ENCODE results near the gene FCER1G.

The FCER1G gene

GRCh38 chr1:161216945-161217712 lies 2.0 kb downstream of the FCER1G start:
- TF ChIP-seq FOXP2 (optimal IDR thresholded peaks at IDR 0.05; ENCODE audit: borderline replicate concordance, extremely low read depth, extremely low read length, insufficient read depth) (no peak), REST (IDR thresholded peaks at IDR 0.05; ENCODE audit: insufficient read depth in 1 of 2, low read depth in 2 of 2, low read length in 2 of 2) (no peak), TAF1 (IDR thresholded peaks at IDR 0.05; ENCODE audit: borderline replicate concordance, insufficient read depth, low read length) (no peak), SIN3A (IDR thresholded peaks at IDR 0.05; ENCODE audit: borderline replicate concordance, insufficient read depth, low read length) (no peak), POLR2AphosphoS5 (IDR thresholded peaks at IDR 0.05; ENCODE audit: low read depth, low read length) (no peak)

GRCh38 chr1:161217831-161218230 lies 2.7 kb downstream of the FCER1G start:
- TF ChIP-seq SIN3A (IDR thresholded peaks at IDR 0.05; ENCODE audit: borderline replicate concordance, insufficient read depth, low read length) = no peak
- no peak for TF ChIP-seq TAF1 (IDR thresholded peaks at IDR 0.05; ENCODE audit: borderline replicate concordance, insufficient read depth, low read length)
- TF ChIP-seq POLR2AphosphoS5 (IDR thresholded peaks at IDR 0.05; ENCODE audit: low read depth, low read length) = no peak
- no peak for TF ChIP-seq FOXP2 (optimal IDR thresholded peaks at IDR 0.05; ENCODE audit: borderline replicate concordance, extremely low read depth, extremely low read length, insufficient read depth)
- TF ChIP-seq REST (IDR thresholded peaks at IDR 0.05; ENCODE audit: insufficient read depth in 1 of 2, low read depth in 2 of 2, low read length in 2 of 2) = no peak

GRCh38 chr1:161218301-161219077 lies 3.4 kb downstream of the FCER1G start:
- TF ChIP-seq FOXP2 (optimal IDR thresholded peaks at IDR 0.05; ENCODE audit: borderline replicate concordance, extremely low read depth, extremely low read length, insufficient read depth) (no peak), REST (IDR thresholded peaks at IDR 0.05; ENCODE audit: insufficient read depth in 1 of 2, low read depth in 2 of 2, low read length in 2 of 2) (no peak), TAF1 (IDR thresholded peaks at IDR 0.05; ENCODE audit: borderline replicate concordance, insufficient read depth, low read length) (no peak), POLR2AphosphoS5 (IDR thresholded peaks at IDR 0.05; ENCODE audit: low read depth, low read length) (no peak), SIN3A (IDR thresholded peaks at IDR 0.05; ENCODE audit: borderline replicate concordance, insufficient read depth, low read length) (no peak)

- TF ChIP-seq SIN3A (IDR thresholded peaks at IDR 0.05; ENCODE audit: borderline replicate concordance, insufficient read depth, low read length) (no peak), POLR2AphosphoS5 (IDR thresholded peaks at IDR 0.05; ENCODE audit: low read depth, low read length) (no peak), TAF1 (IDR thresholded peaks at IDR 0.05; ENCODE audit: borderline replicate concordance, insufficient read depth, low read length) (no peak), FOXP2 (optimal IDR thresholded peaks at IDR 0.05; ENCODE audit: borderline replicate concordance, extremely low read depth, extremely low read length, insufficient read depth) (no peak)
These were observed 4.2 kb downstream of the FCER1G start for GRCh38 chr1:161219078-161219892.

GRCh38 chr1:161220002-161220401 lies 4.9 kb downstream of the FCER1G start:
- TF ChIP-seq REST (IDR thresholded peaks at IDR 0.05; ENCODE audit: insufficient read depth in 1 of 2, low read depth in 2 of 2, low read length in 2 of 2) = no peak
- TF ChIP-seq SIN3A (IDR thresholded peaks at IDR 0.05; ENCODE audit: borderline replicate concordance, insufficient read depth, low read length) = no peak
- TF ChIP-seq POLR2AphosphoS5 (IDR thresholded peaks at IDR 0.05; ENCODE audit: low read depth, low read length) = no peak

Data from PFSK-1 (cell line).